IMR-90 (cell line): ENCODE results near the gene YLPM1. TPM values are rescaled to one million over a fixed set of nuclear protein-coding genes. Genes with fewer than 3 reads are reported as not detected.

ENCODE experiments used
- ATAC-seq: fragments of 200-7000 bp; cut with Tn5 transposase; 2 replicates; pipeline ENCODE4 v1.9.1; 2020; ENCODE audit warnings: low read depth, mild to moderate bottlenecking, moderate library complexity
- BruUV-seq: library from RNA; stranded (reverse); fragments of 400-500 nt; replicated peaks from 2 replicates; lab custom pipeline; 2021; lab: Mats Ljungman, UMichigan
- CTCF ChIA-PET: fragments of 300-600 bp; formaldehyde crosslinking; extraction: SDS; loops from one replicate; lab custom pipeline; 2021; ENCODE audit warnings: antibody characterized with exemption; lab: Yijun Ruan, JAX
- POLR2A ChIA-PET: fragments of 300-600 bp; sonication (Branson Sonifier 250); formaldehyde crosslinking; loops from one replicate; lab custom pipeline; 2022; ENCODE audit warnings: antibody characterized with exemption; ENCODE audit not compliant: unreplicated experiment; lab: Charles Lee
- DNase-seq: peaks from one replicate; pipeline ENCODE4 v3.0.0; 2013
- H2AFZ ChIP-seq: replicated peaks from 2 replicates; pipeline ENCODE3; 2013; ENCODE audit warnings: low read length, mild to moderate bottlenecking; ENCODE audit not compliant: poor library complexity
- H2AK5ac ChIP-seq: 2 replicates; pipeline ENCODE4 v1.6.1; 2013; ENCODE audit warnings: low read depth, low read length, inconsistent platforms
- H2AK9ac ChIP-seq: replicated peaks from 2 replicates; pipeline ENCODE3; 2013; ENCODE audit warnings: mild to moderate bottlenecking, low read depth, low read length, moderate library complexity; ENCODE audit not compliant: poor library complexity
- H2BK120ac ChIP-seq: 2 replicates; pipeline ENCODE4 v1.6.1; 2013; ENCODE audit warnings: low read depth, low read length, inconsistent platforms
- H2BK15ac ChIP-seq: 3 replicates; pipeline ENCODE4 v1.6.1; 2013; ENCODE audit warnings: low read depth, low read length, inconsistent platforms
- H2BK20ac ChIP-seq: 2 replicates; pipeline ENCODE4 v1.6.1; 2013; ENCODE audit warnings: low read depth, mild to moderate bottlenecking, inconsistent platforms, low read length, moderate library complexity
- H2BK5ac ChIP-seq: 2 replicates; pipeline ENCODE4 v1.6.1; 2013; ENCODE audit warnings: mild to moderate bottlenecking, low read depth, low read length, inconsistent platforms; ENCODE audit not compliant: poor library complexity, severe bottlenecking
- H3K14ac ChIP-seq: replicated peaks from 2 replicates; pipeline ENCODE4 v1.6.1; 2013; ENCODE audit warnings: low read depth, low read length, inconsistent platforms
- H3K18ac ChIP-seq: 2 replicates; pipeline ENCODE4 v1.6.1; 2013; ENCODE audit warnings: low read depth, low read length, control low read depth
- H3K23ac ChIP-seq: 2 replicates; pipeline ENCODE4 v1.6.1; 2013; ENCODE audit warnings: low read depth, low read length, inconsistent platforms
- H3K27ac ChIP-seq: 2 replicates; pipeline ENCODE4 v1.5.1; 2013; ENCODE audit warnings: mild to moderate bottlenecking, control low read depth, low read length; ENCODE audit not compliant: insufficient read depth
- H3K27me3 ChIP-seq: 2 replicates; pipeline ENCODE4 v1.6.1; 2013; ENCODE audit warnings: low read length; ENCODE audit not compliant: control insufficient read depth, insufficient read depth
- H3K36me3 ChIP-seq: 2 replicates; pipeline ENCODE4 v1.6.1; 2013; ENCODE audit warnings: low read length, mixed read lengths; ENCODE audit not compliant: control insufficient read depth, insufficient read depth
- H3K4ac ChIP-seq: 2 replicates; pipeline ENCODE4 v1.6.1; 2013; ENCODE audit warnings: low read depth, low read length, inconsistent platforms
- H3K4me1 ChIP-seq: 2 replicates; pipeline ENCODE4 v1.6.1; 2013; ENCODE audit warnings: low read length, mixed read lengths; ENCODE audit not compliant: control insufficient read depth, insufficient read depth
- H3K4me2 ChIP-seq: 2 replicates; pipeline ENCODE4 v1.6.1; 2013; ENCODE audit warnings: low read depth, mild to moderate bottlenecking, control low read depth, low read length, moderate library complexity
- H3K4me3 ChIP-seq: 2 replicates; pipeline ENCODE4 v1.5.1; 2013; ENCODE audit warnings: low read depth, mild to moderate bottlenecking, control low read depth, low read length, moderate library complexity; ENCODE audit not compliant: insufficient read depth
- H3K56ac ChIP-seq: 2 replicates; pipeline ENCODE4 v1.6.1; 2013; ENCODE audit warnings: low read length, inconsistent platforms; ENCODE audit not compliant: insufficient read depth; ENCODE audit errors: extremely low read depth
- H3K79me1 ChIP-seq, 2 experiments: 2 replicates each; pipeline ENCODE4 v1.6.1; 2013; ENCODE audit warnings: low read length in 2 of 2, inconsistent platforms in 1 of 2, low read depth in 1 of 2
- H3K9ac ChIP-seq: 2 replicates; pipeline ENCODE4 v1.6.1; 2013; ENCODE audit warnings: low read depth, low read length, control low read depth
- H3K9me1 ChIP-seq: 2 replicates; pipeline ENCODE4 v1.6.1; 2013; ENCODE audit warnings: low read length, inconsistent platforms; ENCODE audit not compliant: insufficient read depth
- H3K9me3 ChIP-seq: 2 replicates; pipeline ENCODE4 v1.6.1; 2013; ENCODE audit warnings: low read length; ENCODE audit not compliant: control insufficient read depth, insufficient read depth
- H4K20me1 ChIP-seq: 2 replicates; pipeline ENCODE4 v1.6.1; 2013; ENCODE audit warnings: low read length, inconsistent platforms; ENCODE audit not compliant: insufficient read depth
- H4K5ac ChIP-seq: 2 replicates; pipeline ENCODE4 v1.6.1; 2013; ENCODE audit warnings: mild to moderate bottlenecking, low read depth, low read length, control low read depth
- H4K8ac ChIP-seq, 2 experiments: 2 replicates each; pipeline ENCODE4 v1.6.1; 2013; ENCODE audit warnings: low read depth in 2 of 2, low read length in 2 of 2, control low read depth in 1 of 2, inconsistent platforms in 1 of 2
- H4K91ac ChIP-seq: 2 replicates; pipeline ENCODE4 v1.6.1; 2013; ENCODE audit warnings: low read depth, low read length, inconsistent platforms; ENCODE audit not compliant: insufficient read depth
- BHLHE40 ChIP-seq: fragments of 150-350 bp; IDR thresholded peaks from 2 replicates; pipeline ENCODE4 v1.6.1; 2016; ENCODE audit warnings: mild to moderate bottlenecking, low read depth, low read length
- CEBPB ChIP-seq: IDR thresholded peaks from 2 replicates; pipeline ENCODE4 v1.6.1; 2012; ENCODE audit warnings: low read depth, low read length, improper control_type of control experiment
- CHD1 ChIP-seq: IDR thresholded peaks from 2 replicates; pipeline ENCODE4 v1.6.1; 2012; ENCODE audit warnings: low read depth, low read length, improper control_type of control experiment
- CTCF ChIP-seq: conservative IDR thresholded peaks from 2 replicates; pipeline ENCODE4 v1.5.1; 2012; ENCODE audit warnings: mild to moderate bottlenecking, low read depth, low read length, improper control_type of control experiment
- ELK1 ChIP-seq: fragments of 150-350 bp; IDR thresholded peaks from 2 replicates; pipeline ENCODE4 v1.6.1; 2016; ENCODE audit warnings: low read depth, mild to moderate bottlenecking, low read length, moderate library complexity, borderline replicate concordance
- FOS ChIP-seq: fragments of 150-350 bp; IDR thresholded peaks from 2 replicates; pipeline ENCODE4 v1.6.1; 2016; ENCODE audit warnings: low read depth, low read length
- MAFK ChIP-seq: IDR thresholded peaks from 2 replicates; pipeline ENCODE4 v1.6.1; 2012; ENCODE audit warnings: low read depth, low read length, improper control_type of control experiment
- MAZ ChIP-seq: IDR thresholded peaks from 2 replicates; pipeline ENCODE4 v1.6.1; 2012; ENCODE audit warnings: low read depth, mild to moderate bottlenecking, low read length, improper control_type of control experiment, moderate library complexity, borderline replicate concordance
- RAD21 ChIP-seq: IDR thresholded peaks from 2 replicates; pipeline ENCODE4 v1.6.1; 2012; ENCODE audit warnings: low read length, improper control_type of control experiment
- RCOR1 ChIP-seq: IDR thresholded peaks from 2 replicates; pipeline ENCODE4 v1.6.1; 2012; ENCODE audit warnings: mild to moderate bottlenecking, low read length, improper control_type of control experiment; ENCODE audit not compliant: insufficient replicate concordance
- RFX5 ChIP-seq: IDR thresholded peaks from 2 replicates; pipeline ENCODE4 v1.8.0; 2012; ENCODE audit warnings: low read depth, mild to moderate bottlenecking, low read length, moderate library complexity
- SMC3 ChIP-seq: fragments of 150-350 bp; IDR thresholded peaks from 2 replicates; pipeline ENCODE4 v1.6.1; 2016; ENCODE audit warnings: low read depth, mild to moderate bottlenecking, antibody characterized with exemption, low read length, moderate library complexity
- WGBS, 2 experiments: methylation state at CpG; one replicate each; pipeline versions ENCODE4 v1.1.5 to v1.1.7; 2013; ENCODE audit warnings: missing lambda C conversion rate in 2 of 2; ENCODE audit not compliant: insufficient read length in 1 of 2; ENCODE audit errors: extremely low coverage in 2 of 2; 5-methylcytosine and 5-hydroxymethylcytosine counted together
- dilution Hi-C: fragments of 300-500 bp; cut with HindIII; formaldehyde crosslinking; loops from one replicate; pipeline ENCODE4 v1.14.3; 2018; ENCODE audit warnings: low sequenced_read_pairs; ENCODE audit not compliant: unreplicated experiment
- in situ Hi-C: fragments of 300-500 bp; cut with MboI; formaldehyde crosslinking; loops from 3 replicates; pipeline ENCODE4 v1.14.3; 2019; ENCODE audit warnings: low sequenced_read_pairs, inconsistent platforms, mixed read lengths
- intact Hi-C: fragments of 100-400 bp; cut with micrococcal nuclease; formaldehyde crosslinking; loops from 2 replicates; pipeline ENCODE4 v1.10.0; 2022
- polyA plus RNA-seq, 3 experiments: library from polyadenylated mRNA; depleted of rRNA; stranded (reverse); fragments of >200 nt; gene quantifications; 2 replicates each; pipeline ENCODE4 v1.2.3, GENCODE V29; 2012; ENCODE audit warnings: low replicate concordance in 1 of 3
- total RNA-seq: library from RNA; depleted of rRNA; stranded (reverse); fragments of >200 nt; gene quantifications from 2 replicates; pipeline ENCODE4 v1.2.3, GENCODE V29; 2012
- TF ChIP-seq, protein P1 (sequence below): fragments of 150-350 bp; IDR thresholded peaks from 2 replicates; pipeline ENCODE4 v1.6.1; 2017; ENCODE audit warnings: mild to moderate bottlenecking, antibody characterized with exemption, low read length, low read depth

Gene YLPM1
- total and polyA plus RNA-seq, 2 of the 4 experiments (the other 2 are of a cell fraction) = 8.2 to 19.7 TPM

DNA sequence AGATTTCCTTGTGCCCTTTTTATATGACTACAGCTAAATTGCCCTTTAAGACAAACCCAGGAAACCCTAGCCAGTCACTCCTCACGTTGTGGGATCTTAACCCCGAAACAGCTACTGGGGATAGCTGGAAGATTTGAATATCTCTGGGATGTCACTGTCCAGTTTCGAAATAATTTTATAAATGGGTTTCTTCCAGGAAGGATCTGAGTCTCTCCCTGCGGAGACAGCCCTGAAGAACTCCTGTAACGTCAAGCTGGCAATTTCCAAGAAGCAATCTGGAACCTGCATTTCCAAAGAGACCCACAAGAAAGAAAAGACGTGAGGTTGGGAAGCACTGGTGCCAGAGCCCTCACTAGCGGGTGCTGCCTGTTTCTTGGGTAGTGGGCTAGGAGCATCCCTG, 91.9 kb downstream of the YLPM1 start:
- H3K4me3 ChIP-seq = no peak overlapping the region
- intact Hi-C loops = no loop called here
- no peak overlapping the region; the same call in 1 of the 2 replicates for H2AK5ac ChIP-seq
- no peak overlapping the region for H3K4ac ChIP-seq
- peaks cover 0 to 4% of the 10 kb centered on the region in 2 experiments; a peak in 1 of 4 replicates for H3K79me1 ChIP-seq
- no peak overlapping the region for H2AK9ac ChIP-seq
- H3K4me2 ChIP-seq = no peak overlapping the region
- peaks cover 15% of the 10 kb centered on the region for H3K9me1 ChIP-seq
- H2BK20ac ChIP-seq = no peak overlapping the region; the same call in 1 of the 2 replicates
- H2BK120ac ChIP-seq = no peak overlapping the region
- WGBS, 2 experiments = 100% methylated on average over 2 of the region's 7 CpGs; no CpG with 5 or more reads in 1 of the 2 experiments
- no peaks in the 10 kb centered on the region for H3K36me3 ChIP-seq
- H3K56ac ChIP-seq = no peak overlapping the region
- ChIA-PET POLR2A (no interaction called here), CTCF (no interaction called here)
- TF ChIP-seq FOS (no peak), CEBPB (no peak), RCOR1 (no peak), MAFK (no peak), RAD21 (no peak), BHLHE40 (no peak), ELK1 (no peak), SMC3 (no peak), CTCF (no peak), MAZ (no peak), RFX5 (no peak), CHD1 (no peak)
- TF ChIP-seq, protein P1, sequence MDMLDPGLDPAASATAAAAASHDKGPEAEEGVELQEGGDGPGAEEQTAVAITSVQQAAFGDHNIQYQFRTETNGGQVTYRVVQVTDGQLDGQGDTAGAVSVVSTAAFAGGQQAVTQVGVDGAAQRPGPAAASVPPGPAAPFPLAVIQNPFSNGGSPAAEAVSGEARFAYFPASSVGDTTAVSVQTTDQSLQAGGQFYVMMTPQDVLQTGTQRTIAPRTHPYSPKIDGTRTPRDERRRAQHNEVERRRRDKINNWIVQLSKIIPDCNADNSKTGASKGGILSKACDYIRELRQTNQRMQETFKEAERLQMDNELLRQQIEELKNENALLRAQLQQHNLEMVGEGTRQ = no peak
- no peak overlapping the region for H4K91ac ChIP-seq
- H3K27ac ChIP-seq = no peak overlapping the region
- BruUV-seq = no TSS peak
- H4K20me1 ChIP-seq = peaks cover 3% of the 10 kb centered on the region; the same call in 1 of the 2 replicates
- H3K27me3 ChIP-seq = no peaks in the 10 kb centered on the region
- H3K18ac ChIP-seq = peak overlapping the region; percentile 2; the same call in 1 of the 2 replicates
- no peak overlapping the region for H4K5ac ChIP-seq
- no peak overlapping the region for H4K8ac ChIP-seq
- H2AFZ ChIP-seq = no peak overlapping the region
- H3K14ac ChIP-seq = no peak overlapping the region
- dilution Hi-C loops = no loop called here
- H3K4me1 ChIP-seq = peaks cover 21% of the 10 kb centered on the region
- H2BK15ac ChIP-seq = no peak overlapping the region
- no peak overlapping the region for H2BK5ac ChIP-seq
- DNase-seq (no peak), ATAC-seq (no peak)
- no peaks in the 10 kb centered on the region for H3K9me3 ChIP-seq
- no peak overlapping the region for H3K23ac ChIP-seq
- no peak overlapping the region for H3K9ac ChIP-seq
- in situ Hi-C loops = no loop called here
